Activated naive CD4-positive, alpha-beta T cell treated with anti-CD3 and anti-CD28 coated beads, Interleukin-2, amount 10 ng/mL, durations not matched to agents 7 days and 5 days (primary cell): ENCODE measurements around the gene PI4K2A.

Experiments
- CTCF ChIA-PET: fragments of 350-600 bp; sonication (Branson Sonifier 250); formaldehyde crosslinking; loops from one replicate; lab custom pipeline; 2021; ENCODE audit warnings: antibody characterized with exemption; lab: Charles Lee
- DNase-seq: peaks from one replicate; pipeline ENCODE4 v3.0.0-alpha.2; 2020
- H3K27ac Mint-ChIP-seq: one replicate; pipeline ENCODE4 v1.8.0; 2021; ENCODE audit warnings: mild to moderate bottlenecking, moderate library complexity, mixed read lengths
- H3K27me3 Mint-ChIP-seq: one replicate; pipeline ENCODE4 v1.8.0; 2021; ENCODE audit warnings: mild to moderate bottlenecking, mixed read lengths
- H3K36me3 Mint-ChIP-seq: one replicate; pipeline ENCODE4 v1.8.0; 2021; ENCODE audit warnings: mixed read lengths
- H3K4me1 Mint-ChIP-seq: one replicate; pipeline ENCODE4 v1.8.0; 2021; ENCODE audit warnings: mixed read lengths
- H3K4me3 Mint-ChIP-seq: one replicate; pipeline ENCODE4 v1.8.0; 2021; ENCODE audit warnings: mild to moderate bottlenecking, moderate library complexity, mixed read lengths
- H3K9me3 Mint-ChIP-seq: one replicate; pipeline ENCODE4 v1.8.0; 2021; ENCODE audit warnings: mixed read lengths

Gene PI4K2A

GRCh38 chr10:97640174-97640867 is at the start of gene PI4K2A:
TSS of gene PI4K2A (plus strand) at chr10:97640671. CDS start at chr10:97640743, 72 bp downstream.
- Mint-ChIP-seq H3K27ac (peak within 1 kb of the TSS; percentile 93), H3K4me1 (peaks cover 26% of the 10 kb centered on the region), H3K9me3 (no peaks in the 10 kb centered on the region), H3K27me3 (peaks cover 4% of the 10 kb centered on the region), H3K36me3 (peaks cover 10% of the 10 kb centered on the region), H3K4me3 (peak within 1 kb of the TSS; percentile 97)
- CTCF ChIA-PET: no interaction called here
- peak; percentile 100 for DNase-seq

GRCh38 chr10:97590748-97591495 is 49.5 kb upstream of the PI4K2A start:
- no peaks in the 10 kb centered on the region for H3K36me3 Mint-ChIP-seq
- no peak overlapping the region for H3K4me3 Mint-ChIP-seq
- CTCF ChIA-PET: interaction anchor here (0.6 to 1.0 kb wide), 3 partner anchors 20 to 110 kb away, joined by 3 read pairs; no protein-coding TSS in a partner anchor
- H3K4me1 Mint-ChIP-seq: peaks cover 5% of the 10 kb centered on the region
- H3K27ac Mint-ChIP-seq: no peak overlapping the region
- DNase-seq: no peak
- H3K27me3 Mint-ChIP-seq: no peaks in the 10 kb centered on the region
- no peaks in the 10 kb centered on the region for H3K9me3 Mint-ChIP-seq

- Mint-ChIP-seq H3K4me3 (no peak overlapping the region), H3K4me1 (peaks cover 5% of the 10 kb centered on the region), H3K27me3 (no peaks in the 10 kb centered on the region), H3K9me3 (no peaks in the 10 kb centered on the region), H3K27ac (no peak overlapping the region), H3K36me3 (no peaks in the 10 kb centered on the region)
- no peak for DNase-seq
- CTCF ChIA-PET: no interaction called here
These were observed 47.0 kb upstream of the PI4K2A start for GRCh38 chr10:97593421-97593820.

- H3K4me1 Mint-ChIP-seq: no peaks in the 10 kb centered on the region
- no peak for DNase-seq
- H3K4me3 Mint-ChIP-seq: no peak overlapping the region
- no peak overlapping the region for H3K27ac Mint-ChIP-seq
- CTCF ChIA-PET: interaction anchor here (0.6 kb wide), 1 partner anchor 9 kb away, joined by 3 read pairs; no protein-coding TSS in a partner anchor
- no peaks in the 10 kb centered on the region for H3K36me3 Mint-ChIP-seq
- no peaks in the 10 kb centered on the region for H3K9me3 Mint-ChIP-seq
- no peaks in the 10 kb centered on the region for H3K27me3 Mint-ChIP-seq
These were observed 44.1 kb upstream of the PI4K2A start for GRCh38 chr10:97596101-97597082.

GRCh38 chr10:97597778-97598177 is 42.7 kb upstream of the PI4K2A start:
- no peaks in the 10 kb centered on the region for H3K4me1 Mint-ChIP-seq
- CTCF ChIA-PET: interaction anchor here (1.1 kb wide), 1 partner anchor 25 kb away, joined by 3 read pairs; the partner anchor contains the start of gene ANKRD2
- no peak for DNase-seq
- no peak overlapping the region for H3K4me3 Mint-ChIP-seq
- no peaks in the 10 kb centered on the region for H3K36me3 Mint-ChIP-seq
- peaks cover 4% of the 10 kb centered on the region for H3K27me3 Mint-ChIP-seq
- H3K27ac Mint-ChIP-seq: no peak overlapping the region
- H3K9me3 Mint-ChIP-seq: no peaks in the 10 kb centered on the region

GRCh38 chr10:97598407-97599271 is 41.8 kb upstream of the PI4K2A start:
- H3K4me3 Mint-ChIP-seq: no peak overlapping the region
- H3K27ac Mint-ChIP-seq: no peak overlapping the region
- no peaks in the 10 kb centered on the region for H3K4me1 Mint-ChIP-seq
- H3K36me3 Mint-ChIP-seq: no peaks in the 10 kb centered on the region
- DNase-seq: no peak
- H3K27me3 Mint-ChIP-seq: peaks cover 4% of the 10 kb centered on the region
- CTCF ChIA-PET: interaction anchor here (1.1 kb wide), 1 partner anchor 26 kb away, joined by 3 read pairs; the partner anchor contains the start of gene ANKRD2
- no peaks in the 10 kb centered on the region for H3K9me3 Mint-ChIP-seq

GRCh38 chr10:97599272-97599619 is 41.2 kb upstream of the PI4K2A start:
- no peaks in the 10 kb centered on the region for H3K9me3 Mint-ChIP-seq
- no peaks in the 10 kb centered on the region for H3K36me3 Mint-ChIP-seq
- no peak overlapping the region for H3K4me3 Mint-ChIP-seq
- DNase-seq: no peak
- H3K27ac Mint-ChIP-seq: no peak overlapping the region
- CTCF ChIA-PET: no interaction called here
- H3K4me1 Mint-ChIP-seq: no peaks in the 10 kb centered on the region
- peaks cover 4% of the 10 kb centered on the region for H3K27me3 Mint-ChIP-seq

GRCh38 chr10:97600616-97601015 is 39.9 kb upstream of the PI4K2A start:
- H3K27ac Mint-ChIP-seq: no peak overlapping the region
- DNase-seq: no peak
- no peaks in the 10 kb centered on the region for H3K9me3 Mint-ChIP-seq
- H3K36me3 Mint-ChIP-seq: no peaks in the 10 kb centered on the region
- H3K4me1 Mint-ChIP-seq: no peaks in the 10 kb centered on the region
- CTCF ChIA-PET: interaction anchor here (0.7 to 1.4 kb wide), 2 partner anchors 28 to 49 kb away, joined by 3 to 6 read pairs; partner anchors contain the start of gene ANKRD2
- no peak overlapping the region for H3K4me3 Mint-ChIP-seq
- H3K27me3 Mint-ChIP-seq: peaks cover 9% of the 10 kb centered on the region

GRCh38 chr10:97601268-97602215 is 38.9 kb upstream of the PI4K2A start:
- no peak for DNase-seq
- H3K27me3 Mint-ChIP-seq: peaks cover 9% of the 10 kb centered on the region

GRCh38 chr10:97607095-97607636 is 33.3 kb upstream of the PI4K2A start:
- no peak for DNase-seq
- no peak overlapping the region for H3K4me3 Mint-ChIP-seq
- CTCF ChIA-PET: no interaction called here

More at GRCh38 chr10:97601268-97602215, 38.9 kb upstream of the PI4K2A start:
- H3K36me3 Mint-ChIP-seq: no peaks in the 10 kb centered on the region
- no peak overlapping the region for H3K4me3 Mint-ChIP-seq
- H3K27ac Mint-ChIP-seq: no peak overlapping the region
- H3K9me3 Mint-ChIP-seq: no peaks in the 10 kb centered on the region
- no peaks in the 10 kb centered on the region for H3K4me1 Mint-ChIP-seq
- CTCF ChIA-PET: interaction anchor here (1.4 kb wide), 1 partner anchor 29 kb away, joined by 6 read pairs; the partner anchor contains the start of gene ANKRD2

GRCh38 chr10:97608991-97609561 is 31.4 kb upstream of the PI4K2A start:
- H3K4me1 Mint-ChIP-seq: no peaks in the 10 kb centered on the region
- CTCF ChIA-PET: interaction anchor here (0.6 kb wide), 1 partner anchor 33 kb away, joined by 3 read pairs; no protein-coding TSS in a partner anchor
- no peak overlapping the region for H3K27ac Mint-ChIP-seq
- no peak for DNase-seq
- H3K9me3 Mint-ChIP-seq: no peaks in the 10 kb centered on the region
- no peaks in the 10 kb centered on the region for H3K36me3 Mint-ChIP-seq
- H3K4me3 Mint-ChIP-seq: no peak overlapping the region
- peaks cover 5% of the 10 kb centered on the region for H3K27me3 Mint-ChIP-seq

More at GRCh38 chr10:97607095-97607636, 33.3 kb upstream of the PI4K2A start:
- no peaks in the 10 kb centered on the region for H3K36me3 Mint-ChIP-seq
- no peaks in the 10 kb centered on the region for H3K9me3 Mint-ChIP-seq
- H3K27ac Mint-ChIP-seq: no peak overlapping the region
- no peaks in the 10 kb centered on the region for H3K4me1 Mint-ChIP-seq
- H3K27me3 Mint-ChIP-seq: peaks cover 7% of the 10 kb centered on the region
